H1 (cell line): ENCODE results near the gene CNNM2.

Source experiments
- EGR1 ChIP-seq: IDR thresholded peaks from 2 replicates; pipeline ENCODE4 v1.6.1; 2011; ENCODE audit warnings: low read depth, low read length, borderline replicate concordance
- GABPA ChIP-seq: IDR thresholded peaks from 2 replicates; pipeline ENCODE4 v1.6.1; 2011; ENCODE audit warnings: mild to moderate bottlenecking, low read length, moderate library complexity, borderline replicate concordance; ENCODE audit not compliant: insufficient read depth
- JUN ChIP-seq: IDR thresholded peaks from 2 replicates; pipeline ENCODE4 v1.6.1; 2011; ENCODE audit warnings: low read depth, mild to moderate bottlenecking, improper control_type of control experiment, low read length
- POLR2A ChIP-seq, 2 experiments: IDR thresholded peaks; 1 replicate in 1 of 2; 2 replicates in 1 of 2; pipeline ENCODE4 v1.6.1; 2011; ENCODE audit warnings: low read depth in 2 of 2, low read length in 2 of 2, mild to moderate bottlenecking in 2 of 2; ENCODE audit errors: control extremely low read depth in 1 of 2
- POLR2AphosphoS5 ChIP-seq: IDR thresholded peaks from 2 replicates; pipeline ENCODE4 v1.6.1; 2011; ENCODE audit warnings: low read depth, low read length
- RAD21 ChIP-seq, 2 experiments: IDR thresholded peaks in 1 of 2; conservative IDR thresholded peaks in 1 of 2; 2 replicates each; pipeline ENCODE4 v1.6.1; 2011; ENCODE audit warnings: low read depth in 2 of 2, low read length in 2 of 2, improper control_type of control experiment in 1 of 2, inconsistent platforms in 1 of 2, mild to moderate bottlenecking in 1 of 2, moderate library complexity in 1 of 2
- RFX5 ChIP-seq: IDR thresholded peaks from 2 replicates; pipeline ENCODE4 v1.6.1; 2011; ENCODE audit warnings: low read depth, low read length, improper control_type of control experiment, borderline replicate concordance
- SIN3A ChIP-seq, 2 experiments: IDR thresholded peaks in 1 of 2; conservative IDR thresholded peaks in 1 of 2; 2 replicates each; pipeline ENCODE4 v1.6.1; 2011 to 2012; ENCODE audit warnings: low read length in 2 of 2, improper control_type of control experiment in 1 of 2, low read depth in 1 of 2, mild to moderate bottlenecking in 1 of 2
- TAF1 ChIP-seq: IDR thresholded peaks from 2 replicates; pipeline ENCODE4 v1.6.1; 2011; ENCODE audit warnings: mild to moderate bottlenecking, low read depth, low read length
- YY1 ChIP-seq: IDR thresholded peaks from 2 replicates; pipeline ENCODE4 v1.6.1; 2011; ENCODE audit warnings: low read depth, mild to moderate bottlenecking, low read length
- TF ChIP-seq, protein P1 (sequence below), 3 experiments: IDR thresholded peaks; 1 replicate in 2 of 3; 2 replicates in 1 of 3; pipeline versions ENCODE4 v1.5.1 to v1.6.1; 2011; ENCODE audit warnings: low read length in 3 of 3, mild to moderate bottlenecking in 3 of 3, inconsistent platforms in 2 of 3, low read depth in 1 of 3, moderate library complexity in 1 of 3; ENCODE audit not compliant: insufficient read depth in 1 of 3; ENCODE audit errors: control extremely low read depth in 1 of 3
- TF ChIP-seq, protein P2 (sequence below): IDR thresholded peaks from 2 replicates; pipeline ENCODE4 v1.6.1; 2011; ENCODE audit warnings: low read length, improper control_type of control experiment

DNA sequence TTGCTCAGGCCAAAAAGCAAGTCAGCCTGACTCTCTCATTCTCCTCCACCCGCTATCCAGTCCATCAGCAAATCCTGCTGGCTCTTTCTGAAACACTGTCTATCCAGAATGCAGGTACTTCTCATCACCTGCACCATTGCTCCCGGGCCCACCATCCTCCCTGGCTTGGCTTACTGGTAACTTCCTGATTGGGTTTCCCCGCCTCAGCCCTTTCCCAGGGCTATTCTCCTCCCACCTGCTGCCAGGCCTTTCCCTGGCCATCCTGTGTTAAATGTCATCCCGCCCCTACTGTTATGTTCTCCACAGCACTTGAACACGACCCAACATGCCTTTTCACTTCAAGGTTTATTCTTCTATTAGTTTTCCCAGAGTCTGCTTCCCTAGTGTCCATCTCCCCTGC lies 124.0 kb downstream of the CNNM2 start:
- TF ChIP-seq, protein P1, sequence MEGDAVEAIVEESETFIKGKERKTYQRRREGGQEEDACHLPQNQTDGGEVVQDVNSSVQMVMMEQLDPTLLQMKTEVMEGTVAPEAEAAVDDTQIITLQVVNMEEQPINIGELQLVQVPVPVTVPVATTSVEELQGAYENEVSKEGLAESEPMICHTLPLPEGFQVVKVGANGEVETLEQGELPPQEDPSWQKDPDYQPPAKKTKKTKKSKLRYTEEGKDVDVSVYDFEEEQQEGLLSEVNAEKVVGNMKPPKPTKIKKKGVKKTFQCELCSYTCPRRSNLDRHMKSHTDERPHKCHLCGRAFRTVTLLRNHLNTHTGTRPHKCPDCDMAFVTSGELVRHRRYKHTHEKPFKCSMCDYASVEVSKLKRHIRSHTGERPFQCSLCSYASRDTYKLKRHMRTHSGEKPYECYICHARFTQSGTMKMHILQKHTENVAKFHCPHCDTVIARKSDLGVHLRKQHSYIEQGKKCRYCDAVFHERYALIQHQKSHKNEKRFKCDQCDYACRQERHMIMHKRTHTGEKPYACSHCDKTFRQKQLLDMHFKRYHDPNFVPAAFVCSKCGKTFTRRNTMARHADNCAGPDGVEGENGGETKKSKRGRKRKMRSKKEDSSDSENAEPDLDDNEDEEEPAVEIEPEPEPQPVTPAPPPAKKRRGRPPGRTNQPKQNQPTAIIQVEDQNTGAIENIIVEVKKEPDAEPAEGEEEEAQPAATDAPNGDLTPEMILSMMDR (IDR thresholded peaks at IDR 0.05; ENCODE audit: control extremely low read depth in 1 of 3, insufficient read depth in 1 of 3, low read depth in 1 of 3, low read length in 3 of 3), result no peak
- TF ChIP-seq JUN, result no peak
- no peak for TF ChIP-seq TAF1
- no peak for TF ChIP-seq EGR1
- no peak for TF ChIP-seq RAD21 (IDR thresholded peaks at IDR 0.05 in 1 of 2, conservative IDR thresholded peaks at IDR 0.05 in 1 of 2; ENCODE audit: low read depth in 2 of 2, low read length in 2 of 2)
- TF ChIP-seq GABPA, result no peak
- TF ChIP-seq POLR2A (IDR thresholded peaks at IDR 0.05; ENCODE audit: control extremely low read depth in 1 of 2, low read depth in 2 of 2, low read length in 2 of 2), result no peak
- TF ChIP-seq POLR2AphosphoS5, result no peak
- no peak for TF ChIP-seq SIN3A (conservative IDR thresholded peaks at IDR 0.05 in 1 of 2, IDR thresholded peaks at IDR 0.05 in 1 of 2; ENCODE audit: low read depth in 1 of 2, low read length in 2 of 2)
- no peak for TF ChIP-seq RFX5
- TF ChIP-seq YY1, result no peak
- TF ChIP-seq, protein P2, sequence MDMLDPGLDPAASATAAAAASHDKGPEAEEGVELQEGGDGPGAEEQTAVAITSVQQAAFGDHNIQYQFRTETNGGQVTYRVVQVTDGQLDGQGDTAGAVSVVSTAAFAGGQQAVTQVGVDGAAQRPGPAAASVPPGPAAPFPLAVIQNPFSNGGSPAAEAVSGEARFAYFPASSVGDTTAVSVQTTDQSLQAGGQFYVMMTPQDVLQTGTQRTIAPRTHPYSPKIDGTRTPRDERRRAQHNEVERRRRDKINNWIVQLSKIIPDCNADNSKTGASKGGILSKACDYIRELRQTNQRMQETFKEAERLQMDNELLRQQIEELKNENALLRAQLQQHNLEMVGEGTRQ, result no peak
